GM18520 (cell line): Measurements from ENCODE around the gene KCTD19.

ENCODE experiments used
- ATAC-seq: cut with Tn5 transposase; IDR thresholded peaks from one replicate; pipeline ENCODE4 v1.9.1; 2021; ENCODE audit not compliant: unreplicated experiment

KCTD19 gene

GRCh38 chr16:67244387-67245185, 82.0 kb downstream of the KCTD19 start:
- peak; percentile 49 for ATAC-seq

GRCh38 chr16:67243481-67243880, 83.1 kb downstream of the KCTD19 start:
- ATAC-seq = no peak

- ATAC-seq = no peak
Observed at GRCh38 chr16:67242138-67242730, 84.3 kb downstream of the KCTD19 start.

- no peak for ATAC-seq
Observed at GRCh38 chr16:67241008-67241900, 85.3 kb downstream of the KCTD19 start.

- ATAC-seq = no peak
Observed at GRCh38 chr16:67240506-67240905, 86.0 kb downstream of the KCTD19 start.
